Vagina (tissue), 2 donors: ENCODE measurements around the gene CHD5. TPM values are rescaled to one million over a fixed set of nuclear protein-coding genes. Genes with fewer than 3 reads are reported as not detected.

Experiments used
- DNase-seq, 2 donors: peaks; one replicate each; pipeline ENCODE4 v3.0.0-alpha.2; 2017; ENCODE audit errors: extremely low spot score in 2 of 2
- H3K27ac ChIP-seq: fragments of 200-600 bp; sonication (generic); one replicate; pipeline ENCODE4 v1.5.1; 2019
- H3K27me3 ChIP-seq: fragments of 200-600 bp; sonication (generic); one replicate; pipeline ENCODE4 v1.5.1; 2019
- H3K36me3 ChIP-seq, 2 donors: fragments of 200-600 bp; sonication (generic); one replicate each; pipeline ENCODE4 v1.5.1; 2017 to 2019
- H3K4me1 ChIP-seq: fragments of 200-600 bp; sonication (generic); one replicate; pipeline ENCODE4 v1.5.1; 2019
- H3K4me3 ChIP-seq, 2 donors: fragments of 200-600 bp; sonication (generic); 1 replicate in 1 of 2; 2 replicates in 1 of 2; pipeline ENCODE4 v1.5.1; 2016 to 2019
- H3K9me3 ChIP-seq: fragments of 200-600 bp; sonication (generic); one replicate; pipeline ENCODE4 v1.5.1; 2019
- CTCF ChIP-seq, 3 experiments: fragments of 450-650 bp in 2 of 3; fragments of 200-600 bp in 1 of 3; sonication (generic) in 1 of 3; IDR thresholded peaks; one replicate each; pipeline ENCODE4 v1.5.1; 2017 to 2019; ENCODE audit warnings: antibody characterized with exemption in 3 of 3, mild to moderate bottlenecking in 2 of 3, moderate library complexity in 2 of 3
- POLR2A ChIP-seq, 2 donors: fragments of 450-650 bp; IDR thresholded peaks; one replicate each; pipeline ENCODE4 v1.6.1; 2017; ENCODE audit warnings: antibody characterized with exemption in 2 of 2, mild to moderate bottlenecking in 2 of 2, moderate library complexity in 2 of 2
- POLR2AphosphoS5 ChIP-seq, 2 donors: sonication (generic); formaldehyde crosslinking; IDR thresholded peaks; one replicate each; pipeline ENCODE4 v1.9.0; 2017; ENCODE audit warnings: antibody characterized with exemption in 2 of 2, mild to moderate bottlenecking in 2 of 2, low read depth in 1 of 2; ENCODE audit not compliant: insufficient read depth in 1 of 2
- intact Hi-C: fragments of 100-400 bp; cut with DNase I; formaldehyde crosslinking; loops from one replicate; pipeline ENCODE4 v1.15.1; 2023
- total RNA-seq: library from RNA; depleted of rRNA; stranded (reverse); fragments of >200 nt; gene quantifications from one replicate; pipeline ENCODE4 v1.2.3, GENCODE V29; 2016

CHD5 gene
- total RNA-seq, 1 donor from 2014 or later, result 2.0 TPM

GRCh38 chr1:6095511-6096242, 84.4 kb downstream of the CHD5 start:
- Histone ChIP-seq H3K27me3 (no peaks in the 10 kb centered on the region), H3K36me3 (no peaks in the 10 kb centered on the region), H3K4me3 (no peak overlapping the region), H3K9me3 (no peaks in the 10 kb centered on the region), H3K4me1 (peaks cover 20% of the 10 kb centered on the region), H3K27ac (no peak overlapping the region)
- DNase-seq, result no peak
- intact Hi-C loops, result no loop called here
- TF ChIP-seq POLR2A (IDR thresholded peaks at IDR 0.05) (no peak), CTCF (IDR thresholded peaks at IDR 0.05) (no peak), POLR2AphosphoS5 (IDR thresholded peaks at IDR 0.05; ENCODE audit: insufficient read depth in 1 of 2, low read depth in 1 of 2) (no peak)

GRCh38 chr1:6094801-6095505, 85.2 kb downstream of the CHD5 start:
- DNase-seq, result no peak
- no peaks in the 10 kb centered on the region for H3K9me3 ChIP-seq
- H3K4me3 ChIP-seq, result no peak overlapping the region
- TF ChIP-seq CTCF (IDR thresholded peaks at IDR 0.05) (no peak), POLR2A (IDR thresholded peaks at IDR 0.05) (no peak), POLR2AphosphoS5 (IDR thresholded peaks at IDR 0.05; ENCODE audit: insufficient read depth in 1 of 2, low read depth in 1 of 2) (no peak)
- H3K27me3 ChIP-seq, result no peaks in the 10 kb centered on the region
- intact Hi-C loops, result no loop called here
- H3K4me1 ChIP-seq, result peaks cover 20% of the 10 kb centered on the region
- no peaks in the 10 kb centered on the region for H3K36me3 ChIP-seq
- no peak overlapping the region for H3K27ac ChIP-seq

- no peaks in the 10 kb centered on the region for H3K27me3 ChIP-seq
- TF ChIP-seq POLR2A (IDR thresholded peaks at IDR 0.05) (no peak), POLR2AphosphoS5 (IDR thresholded peaks at IDR 0.05; ENCODE audit: insufficient read depth in 1 of 2, low read depth in 1 of 2) (no peak), CTCF (IDR thresholded peaks at IDR 0.05) (no peak)
- H3K27ac ChIP-seq, result no peak overlapping the region
- no peak overlapping the region for H3K4me3 ChIP-seq
- no peaks in the 10 kb centered on the region for H3K36me3 ChIP-seq
- intact Hi-C loops, result no loop called here
- no peaks in the 10 kb centered on the region for H3K9me3 ChIP-seq
- no peak for DNase-seq
- peaks cover 16% of the 10 kb centered on the region for H3K4me1 ChIP-seq
These were observed 85.9 kb downstream of the CHD5 start for GRCh38 chr1:6094246-6094645.

- intact Hi-C loops, result no loop called here
- no peak for TF ChIP-seq CTCF (IDR thresholded peaks at IDR 0.05)
- no peak for TF ChIP-seq POLR2AphosphoS5 (IDR thresholded peaks at IDR 0.05; ENCODE audit: insufficient read depth in 1 of 2, low read depth in 1 of 2)
- no peak for TF ChIP-seq POLR2A (IDR thresholded peaks at IDR 0.05)
- no peak for DNase-seq
These were observed 86.5 kb downstream of the CHD5 start for GRCh38 chr1:6093611-6094010.

GRCh38 chr1:6093071-6093470, 87.0 kb downstream of the CHD5 start:
- H3K27ac ChIP-seq, result no peak overlapping the region
- intact Hi-C loops, result no loop called here
- H3K27me3 ChIP-seq, result no peaks in the 10 kb centered on the region
- no peaks in the 10 kb centered on the region for H3K9me3 ChIP-seq
- TF ChIP-seq POLR2AphosphoS5 (IDR thresholded peaks at IDR 0.05; ENCODE audit: insufficient read depth in 1 of 2, low read depth in 1 of 2), result no peak
- no peaks in the 10 kb centered on the region for H3K36me3 ChIP-seq
- no peak for DNase-seq
- peaks cover 10% of the 10 kb centered on the region for H3K4me1 ChIP-seq
- no peak overlapping the region for H3K4me3 ChIP-seq

More at GRCh38 chr1:6093611-6094010, 86.5 kb downstream of the CHD5 start:
- H3K4me3 ChIP-seq, result no peak overlapping the region
- H3K27me3 ChIP-seq, result no peaks in the 10 kb centered on the region
- no peaks in the 10 kb centered on the region for H3K9me3 ChIP-seq
- H3K36me3 ChIP-seq, result no peaks in the 10 kb centered on the region
- no peak overlapping the region for H3K27ac ChIP-seq
- H3K4me1 ChIP-seq, result peaks cover 10% of the 10 kb centered on the region
